Nucleus accumbens (tissue), 56 donors: ENCODE measurements around the gene PLCL2.

Experiments used
- DNase-seq, 56 donors: peaks; one replicate each; lab custom pipeline; 2025; lab: John Stamatoyannopoulos, UW

PLCL2 gene

DNA sequence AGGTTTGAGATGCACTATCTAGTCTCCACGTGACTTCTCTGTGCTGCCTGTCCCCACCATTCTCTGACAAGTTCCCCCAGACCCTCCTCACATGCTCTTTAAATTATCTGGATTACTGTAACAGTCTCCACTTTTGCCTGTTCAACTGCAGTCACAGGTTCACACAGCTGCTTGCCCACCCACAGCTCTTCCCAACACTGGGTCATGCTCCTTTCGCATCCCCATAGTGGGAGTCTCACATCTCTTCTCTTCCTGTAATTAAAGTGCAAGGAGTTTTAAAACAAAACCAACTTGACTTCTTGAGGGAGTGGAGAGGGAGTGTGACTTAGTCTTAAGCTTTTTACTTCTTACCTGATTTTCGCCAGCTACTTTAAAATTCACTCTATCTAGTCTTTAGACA, 178.8 kb downstream of the PLCL2 start:
- DNase-seq = no peak

DNA sequence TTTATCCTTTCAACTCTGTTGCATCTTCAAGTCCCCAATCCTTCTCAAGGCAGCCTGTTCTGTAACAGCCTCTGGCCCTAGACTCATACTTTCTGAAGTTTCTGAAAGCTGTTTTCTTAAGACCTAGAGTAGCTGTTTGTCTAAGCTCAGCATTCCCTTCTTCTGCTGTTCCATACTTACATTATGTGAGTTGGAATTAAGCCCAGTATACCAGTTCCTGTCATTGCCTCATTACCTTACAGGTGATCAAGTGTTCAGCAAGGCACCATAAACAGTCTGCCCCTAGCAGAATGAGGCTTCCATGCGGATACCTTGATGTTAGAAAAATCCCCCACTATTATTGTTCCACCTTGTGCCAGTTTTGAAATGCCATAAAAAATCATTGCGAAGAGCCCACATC, 180.6 kb downstream of the PLCL2 start:
- DNase-seq = no peak

DNA sequence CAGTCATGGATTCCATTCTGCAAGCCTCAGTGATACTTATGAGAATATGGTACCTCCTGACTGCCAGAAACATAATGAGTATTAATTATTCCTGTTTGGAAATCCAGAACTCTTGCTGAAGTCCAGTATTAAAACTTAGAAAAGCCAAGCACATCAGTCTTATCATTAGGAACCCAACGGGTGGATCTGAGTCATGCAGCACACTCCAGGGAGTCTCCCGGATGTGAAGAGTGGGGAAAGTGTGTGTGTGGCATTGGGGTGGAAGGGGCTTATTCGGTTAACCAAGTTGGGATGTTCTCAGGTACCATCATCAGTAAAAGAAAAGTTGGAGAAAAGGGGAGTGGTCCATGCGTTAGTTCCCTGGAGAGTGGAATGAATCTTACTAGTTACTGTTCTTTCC, 181.1 kb downstream of the PLCL2 start:
- DNase-seq = no peak

DNA sequence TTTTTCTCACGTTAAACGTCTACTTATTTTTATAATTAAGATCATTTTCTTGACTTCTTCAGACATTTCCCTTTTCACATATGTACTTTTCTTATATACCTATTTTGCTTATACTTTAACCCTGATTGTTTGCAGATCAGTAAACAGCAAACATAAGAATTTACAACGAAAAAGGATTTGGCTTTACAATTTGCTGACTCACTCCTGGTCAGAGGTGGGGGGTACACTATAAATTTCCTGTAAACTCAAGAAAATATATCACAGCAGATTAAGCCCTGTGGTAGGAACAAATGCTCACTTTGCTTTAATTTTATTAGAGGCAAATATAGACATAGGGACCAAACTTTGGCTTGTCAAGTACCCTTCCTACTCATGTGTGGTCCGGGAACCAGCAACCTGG, 185.0 kb downstream of the PLCL2 start:
- no peak for DNase-seq

DNA sequence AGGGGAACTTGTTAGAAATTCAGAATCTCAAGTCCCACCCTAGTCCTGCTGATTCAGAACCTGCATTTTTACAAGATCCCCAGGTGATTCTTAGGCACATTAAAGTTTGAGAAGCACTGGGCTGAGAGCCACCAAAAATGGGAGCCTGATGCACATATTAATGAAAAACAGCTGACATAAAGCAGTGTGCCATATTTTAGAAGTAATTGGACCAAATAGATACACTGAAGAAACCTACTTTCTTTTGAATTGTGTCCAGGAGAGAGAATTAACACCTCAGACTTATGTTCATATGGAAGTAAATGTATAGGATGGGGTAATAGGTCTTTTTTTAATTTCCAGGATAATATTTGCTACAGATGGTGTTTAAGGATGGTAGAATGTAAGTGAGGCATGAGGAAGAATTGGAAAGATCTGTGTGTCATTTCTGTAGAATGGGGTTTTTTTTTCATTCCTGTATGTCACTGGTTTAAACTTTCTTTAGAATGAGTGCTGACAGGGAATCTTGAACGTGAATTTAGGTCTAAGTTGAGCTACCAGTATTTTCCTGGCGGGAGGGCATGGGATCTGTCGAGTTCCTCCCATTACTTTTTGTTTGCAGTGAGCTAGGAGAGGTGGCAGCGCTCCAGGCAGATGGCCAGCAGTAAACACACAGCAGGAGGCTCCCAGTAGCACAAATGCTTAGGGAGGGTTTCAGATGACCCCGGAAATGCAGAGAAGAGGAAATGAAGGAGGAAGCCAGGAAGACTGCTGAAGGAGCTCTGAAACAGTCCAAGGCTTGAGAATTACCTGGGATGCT, 185.6 kb downstream of the PLCL2 start:
- DNase-seq = peak in 5 of 56 donors; percentile 3 to 16 (median 8)

DNA sequence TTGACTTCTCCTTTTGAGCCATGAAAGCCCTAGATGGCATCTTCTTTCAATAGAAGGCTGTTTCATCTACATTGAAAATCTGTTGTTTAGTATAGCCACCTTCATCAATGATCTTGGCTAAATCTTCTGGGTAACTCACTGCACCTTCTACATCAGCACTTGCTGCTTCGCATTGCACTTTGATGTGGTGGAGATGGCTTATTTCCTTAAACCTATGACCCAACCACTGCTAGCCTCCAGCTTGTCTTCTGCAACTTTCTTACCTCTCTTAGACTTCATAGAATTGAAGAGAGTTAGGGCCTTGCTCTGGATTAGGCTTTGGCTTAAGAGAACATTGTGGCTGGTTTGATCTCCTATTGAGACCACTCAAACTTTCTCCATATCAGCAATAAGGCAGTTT, 189.8 kb downstream of the PLCL2 start:
- DNase-seq = no peak

DNA sequence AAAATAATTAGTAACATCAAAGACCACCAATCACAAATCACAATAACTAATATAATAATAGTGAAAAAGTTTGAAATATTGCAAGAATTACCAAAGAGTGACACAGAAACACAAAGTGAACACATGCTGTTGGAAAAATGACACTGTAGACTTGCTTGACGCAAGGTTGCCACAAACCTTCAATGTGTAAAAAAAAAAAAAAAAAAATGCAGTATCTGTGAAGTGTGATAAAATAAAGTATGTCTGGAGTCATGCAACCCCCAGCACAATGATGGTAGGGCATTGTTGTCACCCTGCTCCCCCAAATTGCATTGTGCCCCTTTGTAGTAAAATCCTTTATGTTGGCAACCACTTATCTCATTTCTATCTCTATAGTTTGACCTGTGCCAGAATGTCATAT, 190.6 kb downstream of the PLCL2 start:
- DNase-seq = no peak

DNA sequence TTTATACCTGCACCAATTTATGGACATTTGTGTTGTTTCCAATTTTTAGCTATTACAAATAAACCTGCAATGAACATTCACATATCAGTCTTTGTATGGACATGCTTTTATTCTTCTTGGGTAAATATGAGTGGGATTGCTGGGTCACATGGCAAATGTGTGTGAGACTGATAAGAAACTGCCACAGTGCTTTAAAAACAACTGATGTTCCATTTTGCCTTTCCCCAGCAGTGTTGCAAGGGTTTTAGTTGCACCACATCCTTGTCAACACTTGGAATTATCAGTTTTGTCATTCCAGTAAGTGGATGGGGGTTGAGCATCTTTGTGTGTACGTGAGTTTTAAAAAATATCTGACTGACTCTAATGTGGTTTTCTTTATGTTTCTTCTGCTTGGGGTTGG, 191.2 kb downstream of the PLCL2 start:
- DNase-seq = no peak

DNA sequence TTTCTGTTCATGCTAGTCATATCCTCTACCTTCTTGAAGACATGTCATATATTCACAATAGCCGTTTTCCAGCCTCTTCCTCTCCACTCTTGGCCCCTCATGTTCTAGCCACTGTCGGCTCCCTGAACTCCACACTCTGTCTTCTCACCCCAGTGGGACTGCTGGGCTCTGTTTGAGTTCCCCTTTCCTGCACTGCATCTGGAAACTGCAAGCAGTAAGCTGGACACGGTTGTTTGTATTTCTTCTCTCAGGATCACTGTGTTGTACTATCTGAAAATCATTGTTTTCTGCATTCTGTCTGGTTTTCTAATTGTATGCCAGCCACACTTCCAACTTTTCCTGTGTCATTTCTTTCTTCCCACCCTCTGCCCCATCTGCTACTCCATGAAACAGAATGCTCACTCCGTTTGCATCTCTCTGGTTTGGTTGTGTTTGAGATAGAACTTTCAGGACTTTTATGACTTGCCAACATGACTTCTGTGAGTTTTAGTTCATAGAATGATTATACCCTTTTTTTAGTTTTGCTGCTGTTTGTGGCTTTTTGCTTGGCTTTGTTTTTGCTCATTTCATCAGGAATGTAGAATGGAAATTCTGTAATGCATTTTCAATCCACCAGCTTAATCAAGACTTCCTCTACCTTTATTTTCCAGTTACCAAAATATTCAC, 192.3 kb downstream of the PLCL2 start:
- DNase-seq = no peak

DNA sequence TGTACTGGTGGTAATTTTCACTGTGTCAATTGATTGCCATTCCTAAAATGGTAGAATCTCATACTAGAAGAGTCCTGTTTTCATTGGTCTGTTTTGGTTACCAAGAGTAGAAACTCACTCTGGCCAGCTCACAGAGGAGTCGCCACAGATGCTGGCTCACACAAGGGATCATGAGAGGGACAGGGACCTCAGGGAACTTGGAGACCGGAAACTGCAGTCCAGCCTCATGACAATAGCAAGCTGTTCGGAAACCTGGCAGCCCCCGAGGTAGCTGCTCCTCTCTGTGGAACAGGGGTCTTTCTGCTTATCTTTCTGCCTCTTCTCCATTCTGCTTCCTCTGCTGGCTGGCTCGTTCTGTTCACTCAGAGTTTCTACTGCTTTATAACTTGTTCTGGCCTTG, 192.9 kb downstream of the PLCL2 start:
- no peak for DNase-seq

DNA sequence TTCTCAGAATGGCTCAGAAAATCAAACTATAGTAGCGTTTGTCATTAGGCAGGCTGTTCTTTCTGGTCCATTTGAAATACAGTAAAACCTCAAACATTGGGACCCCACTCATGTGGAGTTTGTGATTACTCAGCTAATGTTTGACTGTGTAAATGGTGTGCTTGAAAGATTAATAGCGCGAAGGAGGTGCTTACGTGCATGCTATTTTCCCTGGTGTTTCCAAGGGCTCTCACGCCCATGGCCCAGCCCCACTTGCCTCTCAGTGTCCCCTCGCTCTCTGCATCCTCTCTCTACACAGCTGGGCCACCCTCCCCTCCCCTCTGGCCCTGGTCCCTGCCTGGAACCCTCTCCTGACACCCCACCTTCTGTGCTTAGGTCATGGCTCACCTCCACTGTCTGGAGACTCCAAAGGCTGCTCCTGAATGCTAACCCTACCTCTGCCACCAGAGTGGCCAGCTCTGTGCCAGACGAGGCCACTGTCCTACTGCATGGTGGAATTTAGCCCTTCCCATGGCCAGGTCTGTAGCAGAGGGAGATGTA, 194.2 kb downstream of the PLCL2 start:
- DNase-seq = no peak

DNA sequence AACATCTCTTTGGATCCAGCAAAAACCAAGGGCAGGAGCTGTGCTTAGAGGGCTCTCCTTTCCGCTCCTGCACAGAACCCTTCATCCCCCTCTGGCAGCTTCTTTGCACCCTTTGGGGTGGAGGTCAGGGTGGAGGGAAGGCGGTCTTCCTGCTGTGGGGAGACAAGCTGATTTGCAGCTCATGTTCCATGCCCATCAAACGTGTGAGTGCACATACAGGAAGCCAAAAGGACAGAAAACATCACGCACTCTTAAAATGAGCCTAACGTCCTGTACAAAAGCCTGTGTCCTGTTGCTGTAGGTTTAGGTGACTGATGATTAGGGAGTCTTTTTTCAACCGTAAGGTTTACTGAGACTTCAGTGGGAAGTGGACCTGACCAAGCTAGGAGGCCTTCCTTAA, 195.2 kb downstream of the PLCL2 start:
- no peak for DNase-seq

DNA sequence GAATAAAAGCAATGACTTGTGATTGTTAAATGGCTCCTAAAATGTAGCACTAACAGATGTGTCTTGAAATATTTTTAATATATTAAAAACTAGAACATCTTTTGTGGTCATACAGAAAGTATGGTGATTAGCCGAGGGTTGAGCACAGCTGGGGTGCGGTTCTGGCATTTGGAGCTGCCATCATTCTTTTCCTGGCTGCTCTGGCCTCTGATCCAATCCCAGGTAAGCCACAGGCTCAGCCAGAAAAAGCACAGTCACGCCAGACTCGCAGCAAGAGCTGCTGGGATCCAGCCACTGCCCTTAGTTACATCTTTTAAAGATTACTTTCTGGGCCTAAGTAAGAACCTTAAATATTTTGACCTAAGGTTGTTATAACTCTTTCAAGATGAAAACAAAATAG, 196.8 kb downstream of the PLCL2 start:
- DNase-seq = no peak

DNA sequence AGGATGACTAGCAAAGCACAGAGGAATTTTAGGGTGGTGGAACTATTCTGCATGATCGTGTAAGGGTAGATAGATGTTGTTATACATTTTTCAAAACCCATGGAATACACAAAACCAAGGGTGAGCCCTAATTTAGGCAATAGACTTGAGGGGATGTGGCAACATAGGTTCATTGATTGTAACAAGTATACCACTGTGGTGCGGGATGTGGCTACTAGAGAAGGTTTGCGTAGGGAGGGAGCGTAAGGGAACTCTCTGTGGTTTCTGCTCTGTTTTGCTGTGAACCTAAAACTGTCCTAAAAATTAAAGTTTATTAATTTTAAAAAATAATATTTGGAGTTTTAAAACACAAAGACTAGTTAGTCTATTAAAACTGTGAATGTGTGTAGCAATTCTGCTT, 202.8 kb downstream of the PLCL2 start:
- DNase-seq = no peak

DNA sequence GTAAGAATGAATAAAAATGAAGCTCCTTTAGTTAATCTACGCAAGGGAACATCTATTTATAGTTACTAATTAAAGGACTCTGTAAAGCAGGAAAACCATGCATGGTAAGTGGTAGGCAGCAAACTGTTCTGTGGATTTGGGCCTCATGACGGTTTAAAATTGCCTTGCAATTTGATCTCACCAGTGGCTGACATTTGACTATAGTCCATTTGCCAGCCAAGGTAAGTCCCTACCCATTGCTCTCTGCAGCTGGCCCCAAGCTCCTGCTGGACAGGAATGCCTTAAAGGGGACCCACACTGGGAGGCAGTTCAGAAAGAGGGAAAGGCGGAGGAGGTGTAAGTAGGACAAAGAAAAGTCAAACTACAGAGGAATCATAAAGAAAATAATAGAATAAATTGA, 203.3 kb downstream of the PLCL2 start:
- DNase-seq = no peak

DNA sequence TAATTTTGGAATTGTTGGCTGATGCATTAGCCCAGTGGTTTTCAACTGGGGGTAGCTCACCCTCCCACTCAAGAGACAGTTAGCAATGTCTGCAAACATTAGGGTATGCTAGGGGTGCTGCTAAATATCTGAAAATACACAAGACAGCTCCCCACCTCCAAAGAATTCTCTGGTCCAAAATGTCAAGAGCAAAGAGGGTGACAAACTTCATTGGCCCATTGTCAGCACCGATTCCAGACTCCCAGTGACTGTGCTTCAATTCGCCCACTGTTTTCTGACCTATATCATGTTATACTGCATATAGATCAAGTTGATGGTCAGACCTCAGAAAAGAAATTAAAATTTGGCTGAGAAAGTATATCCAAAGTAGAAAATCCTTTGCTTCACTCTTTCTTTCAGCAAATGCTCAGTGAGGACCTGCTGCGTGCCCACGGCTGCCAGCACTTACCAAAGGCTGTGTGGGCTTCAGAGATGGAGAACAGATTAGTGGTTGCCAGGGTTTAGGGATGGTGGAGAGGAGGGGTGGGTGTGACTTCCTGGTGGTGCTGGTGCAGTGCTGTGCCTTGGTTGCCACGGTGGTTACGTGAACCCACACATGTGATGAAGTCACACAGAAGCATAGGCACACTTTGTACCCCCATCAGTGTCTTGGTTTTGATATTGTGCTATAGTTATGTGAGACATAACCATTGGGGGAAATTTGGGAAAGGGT, 204.0 kb downstream of the PLCL2 start:
- peak in 14 of 56 donors; percentile 2 to 42 (median 20) for DNase-seq

DNA sequence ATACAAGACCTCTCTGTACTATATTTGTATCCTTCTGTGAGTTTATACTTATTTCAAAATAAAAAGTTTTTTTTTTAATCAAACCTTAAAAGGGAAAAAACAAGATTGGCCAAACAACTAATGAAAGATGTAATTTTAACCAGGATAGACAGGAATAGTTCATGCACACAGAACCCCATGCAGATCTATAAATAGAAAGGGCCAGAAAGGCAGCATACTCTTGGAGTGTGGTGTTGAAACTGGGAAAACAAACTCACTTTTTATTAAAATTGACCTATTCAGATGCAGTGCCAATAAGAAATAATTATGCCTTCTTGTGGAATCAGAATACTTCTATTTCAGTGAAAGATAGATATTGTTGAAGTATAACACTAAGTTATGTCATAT, 204.6 kb downstream of the PLCL2 start:
- DNase-seq = no peak

DNA sequence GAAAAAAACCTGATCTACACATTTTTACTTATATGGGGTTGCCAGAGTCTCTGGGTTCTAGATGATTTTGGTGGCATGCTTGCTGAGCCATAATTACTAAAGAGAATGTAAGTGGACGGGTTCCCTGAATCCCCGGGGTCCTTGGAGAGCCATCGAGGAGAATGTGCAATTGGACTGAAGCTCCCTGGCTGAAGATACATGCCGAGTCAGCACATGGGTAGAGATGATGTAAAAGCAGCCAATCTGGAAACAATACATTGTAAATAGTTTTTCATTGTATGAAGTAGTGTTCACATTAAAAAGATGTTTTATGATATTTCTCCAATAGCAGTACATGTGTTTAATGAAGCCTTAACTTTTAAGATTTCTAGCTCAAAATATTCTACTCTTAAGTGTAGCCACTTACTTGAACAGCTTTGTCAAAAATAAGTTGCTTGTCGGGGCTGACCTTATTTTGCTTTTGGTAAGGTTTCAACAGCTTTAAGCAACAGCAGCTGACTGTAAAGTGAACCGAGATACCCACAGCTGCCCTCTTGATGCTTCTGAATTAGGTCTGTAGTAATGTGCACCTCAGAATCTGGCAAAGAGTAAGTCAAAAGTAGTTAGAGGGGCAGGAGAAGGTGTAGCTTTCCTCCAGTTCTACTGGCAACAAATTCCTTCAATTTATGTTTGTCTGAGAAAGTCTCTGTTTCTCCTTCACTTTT, 205.7 kb downstream of the PLCL2 start:
- no peak for DNase-seq

DNA sequence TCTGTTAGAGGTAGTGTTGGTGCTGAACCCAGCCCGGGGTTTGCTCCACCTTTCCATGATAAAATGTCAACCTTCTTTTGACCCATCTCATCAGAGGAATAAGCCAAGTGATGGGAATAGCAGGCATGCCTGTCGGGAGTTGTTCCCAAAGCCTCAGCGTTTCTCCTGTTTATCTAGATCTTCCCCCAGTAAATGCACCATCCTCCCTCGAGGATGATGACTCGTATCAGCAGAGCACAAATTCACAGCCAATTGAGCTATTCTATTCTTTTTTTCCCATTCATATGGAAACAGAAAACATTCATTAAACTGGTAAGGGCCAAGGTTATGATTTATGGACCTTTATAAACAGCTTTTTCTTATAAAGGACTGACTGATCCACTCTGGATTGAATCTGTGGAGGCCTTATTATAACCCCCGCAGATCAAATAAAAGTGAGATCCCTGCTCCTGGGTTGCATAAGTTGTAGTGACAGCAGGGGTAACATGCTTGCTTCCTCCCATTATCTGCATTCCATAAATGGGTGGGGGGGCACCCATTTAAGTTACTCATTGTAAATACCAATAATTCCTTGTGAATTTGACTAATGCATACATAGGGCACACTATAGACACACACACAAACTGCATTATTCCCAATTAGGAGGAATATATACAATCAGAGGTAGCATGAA, 207.3 kb downstream of the PLCL2 start:
- no peak for DNase-seq

DNA sequence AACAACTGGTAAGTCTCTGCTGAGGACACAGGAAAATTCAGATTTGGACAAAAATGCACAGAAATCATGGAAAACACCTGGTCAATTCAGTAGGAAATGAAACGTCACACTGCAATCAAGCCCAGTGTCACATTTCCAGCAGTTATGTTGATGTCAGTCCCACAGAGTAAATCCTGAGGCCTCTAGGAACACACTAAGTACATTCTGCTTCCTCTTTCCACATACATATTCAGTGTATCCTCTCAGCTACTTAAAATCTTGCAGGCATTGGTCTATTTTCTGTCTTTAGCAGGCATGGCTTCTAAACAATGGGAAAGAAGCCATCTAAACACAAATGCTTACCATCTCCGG, 207.8 kb downstream of the PLCL2 start:
- DNase-seq = no peak
